Fibroblast of lung (primary cell): ENCODE measurements around the gene MDM1. TPM values are rescaled to one million over a fixed set of nuclear protein-coding genes. Genes with fewer than 3 reads are reported as not detected.

Experiments
- DNase-seq, 2 donors: peaks; one replicate each; pipeline versions ENCODE4 v3.0.0 to v3.0.0-alpha.2; 2010; ENCODE audit warnings: low read depth in 2 of 2
- H2AFZ ChIP-seq: 2 replicates; pipeline ENCODE4 v1.5.1; 2012; ENCODE audit warnings: low read length, control low read depth, inconsistent platforms
- H3K27ac ChIP-seq: 2 replicates; pipeline ENCODE4 v1.5.1; 2011; ENCODE audit warnings: low read length, control low read depth; ENCODE audit not compliant: insufficient read depth
- H3K27me3 ChIP-seq: 2 replicates; pipeline ENCODE4 v1.5.1; 2011; ENCODE audit warnings: mild to moderate bottlenecking, low read length; ENCODE audit not compliant: control insufficient read depth, insufficient read depth
- H3K36me3 ChIP-seq: 2 replicates; pipeline ENCODE4 v1.5.1; 2011; ENCODE audit warnings: low read length; ENCODE audit not compliant: control insufficient read depth, insufficient read depth
- H3K4me1 ChIP-seq: 2 replicates; pipeline ENCODE4 v1.5.1; 2011; ENCODE audit warnings: low read length; ENCODE audit not compliant: control insufficient read depth, insufficient read depth; ENCODE audit errors: extremely low read depth
- H3K4me2 ChIP-seq: 2 replicates; pipeline ENCODE4 v1.5.1; 2011; ENCODE audit warnings: low read length, control low read depth; ENCODE audit not compliant: insufficient read depth; ENCODE audit errors: extremely low read depth
- H3K4me3 ChIP-seq, 4 experiments: fragments of 200-600 bp in 1 of 4; sonication (generic) in 1 of 4; replicated peaks in 1 of 4; 2 replicates each; pipeline ENCODE4 v1.5.1; 2011 to 2016; ENCODE audit warnings: low read length in 4 of 4, low read depth in 3 of 4, mild to moderate bottlenecking in 3 of 4, control low read depth in 2 of 4, inconsistent platforms in 1 of 4, mixed read lengths in 1 of 4; ENCODE audit not compliant: insufficient read depth in 1 of 4; ENCODE audit errors: control extremely low read depth in 1 of 4
- H3K79me2 ChIP-seq: 2 replicates; pipeline ENCODE4 v1.5.1; 2012; ENCODE audit warnings: mild to moderate bottlenecking, low read length, inconsistent platforms; ENCODE audit not compliant: control insufficient read depth, insufficient read depth
- H3K9ac ChIP-seq: 2 replicates; pipeline ENCODE4 v1.5.1; 2011; ENCODE audit warnings: mild to moderate bottlenecking, low read length, control low read depth; ENCODE audit not compliant: insufficient read depth
- H3K9me3 ChIP-seq: 2 replicates; pipeline ENCODE4 v1.5.1; 2012; ENCODE audit warnings: low read depth, low read length; ENCODE audit not compliant: control insufficient read depth, insufficient read depth
- H4K20me1 ChIP-seq: 2 replicates; pipeline ENCODE4 v1.5.1; 2011; ENCODE audit warnings: low read length; ENCODE audit not compliant: control insufficient read depth, insufficient read depth; ENCODE audit errors: extremely low read depth
- EZH2 ChIP-seq: IDR thresholded peaks from 2 replicates; pipeline ENCODE4 v1.5.1; 2012; ENCODE audit warnings: low read length, control low read depth, mild to moderate bottlenecking; ENCODE audit errors: missing control alignments
- polyA plus RNA-seq, 2 donors: library from polyadenylated mRNA; depleted of rRNA in 1 of 2; stranded (reverse) in 1 of 2; unstranded in 1 of 2; fragments of >200 nt; gene quantifications; 2 replicates each; pipeline ENCODE4 v1.2.1, GENCODE V29; 2011 to 2012; ENCODE audit warnings: missing spikeins in 1 of 2
- total RNA-seq: library from RNA; depleted of rRNA; stranded (reverse); fragments of >200 nt; gene quantifications from 2 replicates; pipeline ENCODE4 v1.2.1, GENCODE V29; 2014
- TF ChIP-seq, protein P1 (sequence below), 2 donors: IDR thresholded peaks in 1 of 2; conservative IDR thresholded peaks in 1 of 2; 1 replicate in 1 of 2; 2 replicates in 1 of 2; pipeline ENCODE4 v1.5.1; 2011 to 2012; ENCODE audit warnings: low read length in 2 of 2, control low read depth in 1 of 2, inconsistent platforms in 1 of 2, low read depth in 1 of 2, mild to moderate bottlenecking in 1 of 2

Gene MDM1
- total and polyA plus RNA-seq, 2 donors (not counting 1 experiment from before 2014, with no cell fraction given) = 7.4 to 12.4 TPM

GRCh38 chr12:68370006-68370590 is 37.9 kb upstream of the MDM1 start:
- TF ChIP-seq, protein P1, sequence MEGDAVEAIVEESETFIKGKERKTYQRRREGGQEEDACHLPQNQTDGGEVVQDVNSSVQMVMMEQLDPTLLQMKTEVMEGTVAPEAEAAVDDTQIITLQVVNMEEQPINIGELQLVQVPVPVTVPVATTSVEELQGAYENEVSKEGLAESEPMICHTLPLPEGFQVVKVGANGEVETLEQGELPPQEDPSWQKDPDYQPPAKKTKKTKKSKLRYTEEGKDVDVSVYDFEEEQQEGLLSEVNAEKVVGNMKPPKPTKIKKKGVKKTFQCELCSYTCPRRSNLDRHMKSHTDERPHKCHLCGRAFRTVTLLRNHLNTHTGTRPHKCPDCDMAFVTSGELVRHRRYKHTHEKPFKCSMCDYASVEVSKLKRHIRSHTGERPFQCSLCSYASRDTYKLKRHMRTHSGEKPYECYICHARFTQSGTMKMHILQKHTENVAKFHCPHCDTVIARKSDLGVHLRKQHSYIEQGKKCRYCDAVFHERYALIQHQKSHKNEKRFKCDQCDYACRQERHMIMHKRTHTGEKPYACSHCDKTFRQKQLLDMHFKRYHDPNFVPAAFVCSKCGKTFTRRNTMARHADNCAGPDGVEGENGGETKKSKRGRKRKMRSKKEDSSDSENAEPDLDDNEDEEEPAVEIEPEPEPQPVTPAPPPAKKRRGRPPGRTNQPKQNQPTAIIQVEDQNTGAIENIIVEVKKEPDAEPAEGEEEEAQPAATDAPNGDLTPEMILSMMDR (conservative IDR thresholded peaks at IDR 0.05 in 1 of 2, IDR thresholded peaks at IDR 0.05 in 1 of 2; ENCODE audit: low read depth in 1 of 2, low read length in 2 of 2) = no peak
- no peak for DNase-seq
- Histone ChIP-seq H4K20me1 (no peaks in the 10 kb centered on the region), H3K9ac (no peak overlapping the region), H3K4me3 (no peak overlapping the region), H3K4me2 (no peak overlapping the region), H3K9me3 (no peaks in the 10 kb centered on the region), H3K79me2 (no peaks in the 10 kb centered on the region), H3K27me3 (no peaks in the 10 kb centered on the region), H3K27ac (no peak overlapping the region), H3K4me1 (peaks cover 3% of the 10 kb centered on the region), H2AFZ (no peak overlapping the region), H3K36me3 (no peaks in the 10 kb centered on the region)

GRCh38 chr12:68368327-68368726 is 36.2 kb upstream of the MDM1 start:
- H3K27ac ChIP-seq = no peak overlapping the region
- no peak overlapping the region for H3K9ac ChIP-seq
- no peak for TF ChIP-seq EZH2
- TF ChIP-seq, protein P1 (conservative IDR thresholded peaks at IDR 0.05 in 1 of 2, IDR thresholded peaks at IDR 0.05 in 1 of 2; ENCODE audit: low read depth in 1 of 2, low read length in 2 of 2) = no peak
- H3K27me3 ChIP-seq = no peaks in the 10 kb centered on the region
- H3K4me1 ChIP-seq = peaks cover 3% of the 10 kb centered on the region
- no peak overlapping the region for H2AFZ ChIP-seq
- no peaks in the 10 kb centered on the region for H3K79me2 ChIP-seq
- DNase-seq = no peak
- no peaks in the 10 kb centered on the region for H3K36me3 ChIP-seq
- H3K4me3 ChIP-seq = no peak overlapping the region
- H4K20me1 ChIP-seq = no peaks in the 10 kb centered on the region
- no peaks in the 10 kb centered on the region for H3K9me3 ChIP-seq
- no peak overlapping the region for H3K4me2 ChIP-seq

- no peak overlapping the region for H2AFZ ChIP-seq
- H3K9ac ChIP-seq = no peak overlapping the region
- no peak overlapping the region for H3K4me3 ChIP-seq
- peaks cover 3% of the 10 kb centered on the region for H3K4me1 ChIP-seq
- no peak for DNase-seq
- no peak for TF ChIP-seq EZH2
- TF ChIP-seq, protein P1 (conservative IDR thresholded peaks at IDR 0.05 in 1 of 2, IDR thresholded peaks at IDR 0.05 in 1 of 2; ENCODE audit: low read depth in 1 of 2, low read length in 2 of 2) = no peak
- no peaks in the 10 kb centered on the region for H3K9me3 ChIP-seq
- no peaks in the 10 kb centered on the region for H3K27me3 ChIP-seq
- no peak overlapping the region for H3K4me2 ChIP-seq
- H3K36me3 ChIP-seq = no peaks in the 10 kb centered on the region
- H3K27ac ChIP-seq = no peak overlapping the region
- no peaks in the 10 kb centered on the region for H4K20me1 ChIP-seq
- H3K79me2 ChIP-seq = no peaks in the 10 kb centered on the region
Measured at GRCh38 chr12:68367903-68368302, 35.7 kb upstream of the MDM1 start.
